CD4-positive, alpha-beta T cell treated with Interleukin-15 for 1 hour (primary cell): ENCODE measurements around the gene SLC16A14.
"Not testable (repeated sequence)": the region's sequence is repeated elsewhere in the genome, so short reads cannot be mapped to it uniquely, and the experiment has no call there.

Source experiments
- DNase-seq: peaks from one replicate; pipeline ENCODE4 v3.0.0-alpha.2; 2020

Gene SLC16A14

GRCh38 chr2:230068651-230069055 is at the start of gene SLC16A14:
Gene SLC16A14, minus strand, starts transcription at chr2:230068924. Its CDS starts 9,572 bp downstream, at chr2:230059352.
- DNase-seq: no peak

GRCh38 chr2:230106771-230107170 is 38.0 kb upstream of the SLC16A14 start:
- no peak for DNase-seq

- DNase-seq: not testable (repeated sequence)
These were observed 33.2 kb upstream of the SLC16A14 start for GRCh38 chr2:230101967-230102366.

- DNase-seq: no peak
These were observed 29.1 kb upstream of the SLC16A14 start for GRCh38 chr2:230097841-230098240.

- no peak for DNase-seq
These were observed 28.7 kb upstream of the SLC16A14 start for GRCh38 chr2:230097424-230097823.

GRCh38 chr2:230090967-230091366 is 22.2 kb upstream of the SLC16A14 start:
- no peak for DNase-seq

- no peak for DNase-seq
These were observed 16.5 kb upstream of the SLC16A14 start for GRCh38 chr2:230085201-230085600.

GRCh38 chr2:230077851-230078547 is 9.3 kb upstream of the SLC16A14 start:
- no peak for DNase-seq

GRCh38 chr2:230076819-230077218 is 8.1 kb upstream of the SLC16A14 start:
- no peak for DNase-seq

GRCh38 chr2:230075988-230076631 is 7.4 kb upstream of the SLC16A14 start:
- DNase-seq: no peak

- DNase-seq: no peak
These were observed 2.7 kb upstream of the SLC16A14 start for GRCh38 chr2:230071421-230071820.

- DNase-seq: no peak
These were observed 678 bp upstream of the SLC16A14 start for GRCh38 chr2:230069402-230069801.

GRCh38 chr2:230068016-230068650 is 591 bp downstream of the SLC16A14 start:
- DNase-seq: no peak

GRCh38 chr2:230060672-230061293 is 7.9 kb downstream of the SLC16A14 start:
- no peak for DNase-seq

GRCh38 chr2:230053753-230054478 is 14.8 kb downstream of the SLC16A14 start:
- DNase-seq: no peak

GRCh38 chr2:230052299-230052698 is 16.4 kb downstream of the SLC16A14 start:
- DNase-seq: no peak

- no peak for DNase-seq
These were observed 18.6 kb downstream of the SLC16A14 start for GRCh38 chr2:230050136-230050535.

GRCh38 chr2:230048010-230048671 is 20.6 kb downstream of the SLC16A14 start:
- DNase-seq: no peak

- no peak for DNase-seq
These were observed 22.2 kb downstream of the SLC16A14 start for GRCh38 chr2:230046491-230046890.

- DNase-seq: no peak
These were observed 25.3 kb downstream of the SLC16A14 start for GRCh38 chr2:230043461-230043860.

- DNase-seq: no peak
These were observed 25.7 kb downstream of the SLC16A14 start for GRCh38 chr2:230043025-230043424.

- no peak for DNase-seq
These were observed 26.5 kb downstream of the SLC16A14 start for GRCh38 chr2:230042195-230042594.
